Measurements from ENCODE around the gene TTC29. TPM values are rescaled to one million over a fixed set of nuclear protein-coding genes. Genes with fewer than 3 reads are reported as not detected.

The TTC29 gene
- total and polyA plus RNA-seq, 2 experiments from 2014 or later: 0.52 to 0.60 TPM

DNA sequence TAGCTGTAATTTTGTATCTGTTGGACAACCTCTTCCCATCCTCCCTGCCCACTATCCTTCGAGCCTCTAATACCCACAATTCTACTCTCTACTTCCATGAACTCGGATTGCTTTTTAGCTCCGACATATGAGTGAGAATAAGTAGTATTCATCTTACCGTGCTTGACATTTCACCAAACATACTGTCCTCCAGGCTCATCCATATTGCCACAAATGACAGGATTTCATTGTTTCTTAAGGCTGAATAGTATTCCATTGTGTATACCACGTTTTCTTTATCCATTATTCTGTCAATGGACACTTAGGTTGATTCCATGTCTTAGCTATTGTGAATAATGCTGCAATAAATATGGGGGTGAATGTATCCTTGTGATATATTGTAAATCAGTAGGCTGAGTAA is 26.4 kb upstream of the TTC29 start:
- no peaks in the 10 kb centered on the region; the same call in 1 of the 2 replicates for H3K9me2 ChIP-seq (ENCODE audit: insufficient read depth)
- H3K4me3 ChIP-seq: no peak overlapping the region
- H3K4me2 ChIP-seq: no peak overlapping the region
- ATAC-seq (no peak), DNase-seq (ENCODE audit: low spot score) (no peak)
- Mint-ChIP-seq H3K36me3 (ENCODE audit: low read depth) (no peaks in the 10 kb centered on the region), H3K9me3 (peaks cover 5% of the 10 kb centered on the region; the same call in 1 of the 3 replicates), H3K4me3 (no peak overlapping the region), H3K4me1 (peaks cover 4% of the 10 kb centered on the region; the same call in 2 of the 3 replicates), H3K27ac (no peak overlapping the region), H3K27me3 (ENCODE audit: insufficient read depth, low read depth, poor library complexity) (no peaks in the 10 kb centered on the region)
- H3K36me3 ChIP-seq (ENCODE audit: insufficient read depth): no peaks in the 10 kb centered on the region
- H4K20me1 ChIP-seq (replicated peaks; ENCODE audit: insufficient read depth): no peaks in the 10 kb centered on the region
- H3K4me1 ChIP-seq (ENCODE audit: insufficient read depth): no peaks in the 10 kb centered on the region; the same call in 1 of the 2 replicates
- H2AFZ ChIP-seq: no peak overlapping the region
- no peak overlapping the region for H3K27ac ChIP-seq (ENCODE audit: low read depth)
- TF ChIP-seq NANOG (IDR thresholded peaks at IDR 0.05; ENCODE audit: borderline replicate concordance) (no peak), CREB1 (CRISPR knock-in tag; IDR thresholded peaks at IDR 0.05; ENCODE audit: low read depth) (no peak), EZH2phosphoT487 (IDR thresholded peaks at IDR 0.05; ENCODE audit: unreplicated experiment) (no peak), POLR2AphosphoS5 (IDR thresholded peaks at IDR 0.05; ENCODE audit: low read depth) (no peak), JUNB (IDR thresholded peaks at IDR 0.05; ENCODE audit: unreplicated experiment) (no peak), ZNF331 (CRISPR knock-in tag; IDR thresholded peaks at IDR 0.05; ENCODE audit: low read depth) (no peak), STAT1 (IDR thresholded peaks at IDR 0.05; ENCODE audit: unreplicated experiment) (no peak), EZH2 (IDR thresholded peaks at IDR 0.05; ENCODE audit: low read depth, unreplicated experiment) (no peak), ZNF114 (CRISPR knock-in tag; IDR thresholded peaks at IDR 0.05) (no peak)
- TF ChIP-seq, protein P1, sequence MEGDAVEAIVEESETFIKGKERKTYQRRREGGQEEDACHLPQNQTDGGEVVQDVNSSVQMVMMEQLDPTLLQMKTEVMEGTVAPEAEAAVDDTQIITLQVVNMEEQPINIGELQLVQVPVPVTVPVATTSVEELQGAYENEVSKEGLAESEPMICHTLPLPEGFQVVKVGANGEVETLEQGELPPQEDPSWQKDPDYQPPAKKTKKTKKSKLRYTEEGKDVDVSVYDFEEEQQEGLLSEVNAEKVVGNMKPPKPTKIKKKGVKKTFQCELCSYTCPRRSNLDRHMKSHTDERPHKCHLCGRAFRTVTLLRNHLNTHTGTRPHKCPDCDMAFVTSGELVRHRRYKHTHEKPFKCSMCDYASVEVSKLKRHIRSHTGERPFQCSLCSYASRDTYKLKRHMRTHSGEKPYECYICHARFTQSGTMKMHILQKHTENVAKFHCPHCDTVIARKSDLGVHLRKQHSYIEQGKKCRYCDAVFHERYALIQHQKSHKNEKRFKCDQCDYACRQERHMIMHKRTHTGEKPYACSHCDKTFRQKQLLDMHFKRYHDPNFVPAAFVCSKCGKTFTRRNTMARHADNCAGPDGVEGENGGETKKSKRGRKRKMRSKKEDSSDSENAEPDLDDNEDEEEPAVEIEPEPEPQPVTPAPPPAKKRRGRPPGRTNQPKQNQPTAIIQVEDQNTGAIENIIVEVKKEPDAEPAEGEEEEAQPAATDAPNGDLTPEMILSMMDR (conservative IDR thresholded peaks at IDR 0.05; ENCODE audit: low read depth in 2 of 2): no peak
- TF ChIP-seq, protein P2, sequence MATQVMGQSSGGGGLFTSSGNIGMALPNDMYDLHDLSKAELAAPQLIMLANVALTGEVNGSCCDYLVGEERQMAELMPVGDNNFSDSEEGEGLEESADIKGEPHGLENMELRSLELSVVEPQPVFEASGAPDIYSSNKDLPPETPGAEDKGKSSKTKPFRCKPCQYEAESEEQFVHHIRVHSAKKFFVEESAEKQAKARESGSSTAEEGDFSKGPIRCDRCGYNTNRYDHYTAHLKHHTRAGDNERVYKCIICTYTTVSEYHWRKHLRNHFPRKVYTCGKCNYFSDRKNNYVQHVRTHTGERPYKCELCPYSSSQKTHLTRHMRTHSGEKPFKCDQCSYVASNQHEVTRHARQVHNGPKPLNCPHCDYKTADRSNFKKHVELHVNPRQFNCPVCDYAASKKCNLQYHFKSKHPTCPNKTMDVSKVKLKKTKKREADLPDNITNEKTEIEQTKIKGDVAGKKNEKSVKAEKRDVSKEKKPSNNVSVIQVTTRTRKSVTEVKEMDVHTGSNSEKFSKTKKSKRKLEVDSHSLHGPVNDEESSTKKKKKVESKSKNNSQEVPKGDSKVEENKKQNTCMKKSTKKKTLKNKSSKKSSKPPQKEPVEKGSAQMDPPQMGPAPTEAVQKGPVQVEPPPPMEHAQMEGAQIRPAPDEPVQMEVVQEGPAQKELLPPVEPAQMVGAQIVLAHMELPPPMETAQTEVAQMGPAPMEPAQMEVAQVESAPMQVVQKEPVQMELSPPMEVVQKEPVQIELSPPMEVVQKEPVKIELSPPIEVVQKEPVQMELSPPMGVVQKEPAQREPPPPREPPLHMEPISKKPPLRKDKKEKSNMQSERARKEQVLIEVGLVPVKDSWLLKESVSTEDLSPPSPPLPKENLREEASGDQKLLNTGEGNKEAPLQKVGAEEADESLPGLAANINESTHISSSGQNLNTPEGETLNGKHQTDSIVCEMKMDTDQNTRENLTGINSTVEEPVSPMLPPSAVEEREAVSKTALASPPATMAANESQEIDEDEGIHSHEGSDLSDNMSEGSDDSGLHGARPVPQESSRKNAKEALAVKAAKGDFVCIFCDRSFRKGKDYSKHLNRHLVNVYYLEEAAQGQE (IDR thresholded peaks at IDR 0.05; ENCODE audit: unreplicated experiment): no peak
- TF ChIP-seq, protein P3, sequence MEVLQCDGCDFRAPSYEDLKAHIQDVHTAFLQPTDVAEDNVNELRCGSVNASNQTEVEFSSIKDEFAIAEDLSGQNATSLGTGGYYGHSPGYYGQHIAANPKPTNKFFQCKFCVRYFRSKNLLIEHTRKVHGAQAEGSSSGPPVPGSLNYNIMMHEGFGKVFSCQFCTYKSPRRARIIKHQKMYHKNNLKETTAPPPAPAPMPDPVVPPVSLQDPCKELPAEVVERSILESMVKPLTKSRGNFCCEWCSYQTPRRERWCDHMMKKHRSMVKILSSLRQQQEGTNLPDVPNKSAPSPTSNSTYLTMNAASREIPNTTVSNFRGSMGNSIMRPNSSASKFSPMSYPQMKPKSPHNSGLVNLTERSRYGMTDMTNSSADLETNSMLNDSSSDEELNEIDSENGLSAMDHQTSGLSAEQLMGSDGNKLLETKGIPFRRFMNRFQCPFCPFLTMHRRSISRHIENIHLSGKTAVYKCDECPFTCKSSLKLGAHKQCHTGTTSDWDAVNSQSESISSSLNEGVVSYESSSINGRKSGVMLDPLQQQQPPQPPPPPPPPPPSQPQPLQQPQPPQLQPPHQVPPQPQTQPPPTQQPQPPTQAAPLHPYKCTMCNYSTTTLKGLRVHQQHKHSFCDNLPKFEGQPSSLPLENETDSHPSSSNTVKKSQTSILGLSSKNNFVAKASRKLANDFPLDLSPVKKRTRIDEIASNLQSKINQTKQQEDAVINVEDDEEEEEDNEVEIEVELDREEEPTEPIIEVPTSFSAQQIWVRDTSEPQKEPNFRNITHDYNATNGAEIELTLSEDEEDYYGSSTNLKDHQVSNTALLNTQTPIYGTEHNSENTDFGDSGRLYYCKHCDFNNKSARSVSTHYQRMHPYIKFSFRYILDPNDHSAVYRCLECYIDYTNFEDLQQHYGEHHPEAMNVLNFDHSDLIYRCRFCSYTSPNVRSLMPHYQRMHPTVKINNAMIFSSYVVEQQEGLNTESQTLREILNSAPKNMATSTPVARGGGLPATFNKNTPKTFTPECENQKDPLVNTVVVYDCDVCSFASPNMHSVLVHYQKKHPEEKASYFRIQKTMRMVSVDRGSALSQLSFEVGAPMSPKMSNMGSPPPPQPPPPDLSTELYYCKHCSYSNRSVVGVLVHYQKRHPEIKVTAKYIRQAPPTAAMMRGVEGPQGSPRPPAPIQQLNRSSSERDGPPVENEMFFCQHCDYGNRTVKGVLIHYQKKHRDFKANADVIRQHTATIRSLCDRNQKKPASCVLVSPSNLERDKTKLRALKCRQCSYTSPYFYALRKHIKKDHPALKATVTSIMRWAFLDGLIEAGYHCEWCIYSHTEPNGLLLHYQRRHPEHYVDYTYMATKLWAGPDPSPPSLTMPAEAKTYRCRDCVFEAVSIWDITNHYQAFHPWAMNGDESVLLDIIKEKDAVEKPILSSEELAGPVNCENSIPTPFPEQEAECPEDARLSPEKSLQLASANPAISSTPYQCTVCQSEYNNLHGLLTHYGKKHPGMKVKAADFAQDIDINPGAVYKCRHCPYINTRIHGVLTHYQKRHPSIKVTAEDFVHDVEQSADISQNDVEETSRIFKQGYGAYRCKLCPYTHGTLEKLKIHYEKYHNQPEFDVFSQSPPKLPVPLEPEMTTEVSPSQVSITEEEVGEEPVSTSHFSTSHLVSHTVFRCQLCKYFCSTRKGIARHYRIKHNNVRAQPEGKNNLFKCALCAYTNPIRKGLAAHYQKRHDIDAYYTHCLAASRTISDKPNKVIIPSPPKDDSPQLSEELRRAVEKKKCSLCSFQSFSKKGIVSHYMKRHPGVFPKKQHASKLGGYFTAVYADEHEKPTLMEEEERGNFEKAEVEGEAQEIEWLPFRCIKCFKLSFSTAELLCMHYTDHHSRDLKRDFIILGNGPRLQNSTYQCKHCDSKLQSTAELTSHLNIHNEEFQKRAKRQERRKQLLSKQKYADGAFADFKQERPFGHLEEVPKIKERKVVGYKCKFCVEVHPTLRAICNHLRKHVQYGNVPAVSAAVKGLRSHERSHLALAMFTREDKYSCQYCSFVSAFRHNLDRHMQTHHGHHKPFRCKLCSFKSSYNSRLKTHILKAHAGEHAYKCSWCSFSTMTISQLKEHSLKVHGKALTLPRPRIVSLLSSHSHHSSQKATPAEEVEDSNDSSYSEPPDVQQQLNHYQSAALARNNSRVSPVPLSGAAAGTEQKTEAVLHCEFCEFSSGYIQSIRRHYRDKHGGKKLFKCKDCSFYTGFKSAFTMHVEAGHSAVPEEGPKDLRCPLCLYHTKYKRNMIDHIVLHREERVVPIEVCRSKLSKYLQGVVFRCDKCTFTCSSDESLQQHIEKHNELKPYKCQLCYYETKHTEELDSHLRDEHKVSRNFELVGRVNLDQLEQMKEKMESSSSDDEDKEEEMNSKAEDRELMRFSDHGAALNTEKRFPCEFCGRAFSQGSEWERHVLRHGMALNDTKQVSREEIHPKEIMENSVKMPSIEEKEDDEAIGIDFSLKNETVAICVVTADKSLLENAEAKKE (CRISPR knock-in tag; IDR thresholded peaks at IDR 0.05): no peak
- TF ChIP-seq, protein P4, sequence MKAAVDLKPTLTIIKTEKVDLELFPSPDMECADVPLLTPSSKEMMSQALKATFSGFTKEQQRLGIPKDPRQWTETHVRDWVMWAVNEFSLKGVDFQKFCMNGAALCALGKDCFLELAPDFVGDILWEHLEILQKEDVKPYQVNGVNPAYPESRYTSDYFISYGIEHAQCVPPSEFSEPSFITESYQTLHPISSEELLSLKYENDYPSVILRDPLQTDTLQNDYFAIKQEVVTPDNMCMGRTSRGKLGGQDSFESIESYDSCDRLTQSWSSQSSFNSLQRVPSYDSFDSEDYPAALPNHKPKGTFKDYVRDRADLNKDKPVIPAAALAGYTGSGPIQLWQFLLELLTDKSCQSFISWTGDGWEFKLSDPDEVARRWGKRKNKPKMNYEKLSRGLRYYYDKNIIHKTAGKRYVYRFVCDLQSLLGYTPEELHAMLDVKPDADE (IDR thresholded peaks at IDR 0.05): no peak
- H3K79me2 ChIP-seq (replicated peaks; ENCODE audit: insufficient read depth): no peaks in the 10 kb centered on the region
- H3K27me3 ChIP-seq (ENCODE audit: insufficient read depth): no peaks in the 10 kb centered on the region
- no peaks in the 10 kb centered on the region for H3F3A ChIP-seq (replicated peaks; ENCODE audit: low read depth)

Measured in GM23338 (cell line).